ENCODE data around the gene SNAPC4.

Gene SNAPC4

DNA sequence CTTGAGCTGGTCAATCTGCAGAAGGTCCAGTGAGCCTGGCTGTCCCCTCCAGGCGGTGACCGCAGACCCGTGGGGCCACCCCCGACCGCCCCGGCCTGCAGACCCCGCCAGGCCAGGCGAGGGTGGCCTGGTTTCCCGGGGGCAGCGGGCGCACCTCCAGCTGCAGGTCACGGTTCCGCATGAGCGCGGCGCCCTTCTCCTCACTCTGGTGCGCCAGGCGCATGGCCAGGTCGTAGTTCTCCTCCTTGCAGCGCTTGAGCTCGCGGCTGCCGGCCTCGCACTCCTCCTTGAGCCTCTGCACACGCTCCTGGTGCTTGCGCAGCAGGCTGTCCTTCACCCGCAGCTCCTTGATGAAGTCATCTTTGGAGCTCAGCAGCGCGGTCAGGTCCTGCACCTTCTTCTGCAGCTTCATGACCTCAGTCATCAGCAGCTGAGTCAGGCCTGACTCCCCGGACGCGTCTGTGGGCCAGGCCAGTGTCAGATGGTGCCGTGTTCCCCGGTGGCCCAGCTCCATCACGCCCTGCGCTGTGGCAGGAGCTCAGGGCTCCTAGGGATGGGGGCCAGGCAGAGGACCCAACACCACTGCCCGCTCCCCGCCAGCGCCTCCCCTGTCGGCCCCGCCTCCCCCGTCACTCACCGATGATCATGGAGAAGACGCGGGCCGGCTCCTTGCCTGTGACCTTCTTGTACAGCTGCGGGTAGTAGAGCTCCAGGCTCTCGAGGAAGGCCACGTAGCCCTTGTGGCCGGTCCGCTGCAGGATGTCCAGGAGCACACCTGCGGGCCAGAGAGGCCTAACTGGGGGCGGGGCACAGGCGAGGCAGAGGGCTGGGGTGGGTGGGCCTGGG is 29.1 kb downstream of the SNAPC4 start:
- Histone ChIP-seq H3K9me3 (ENCODE audit: control insufficient read depth, insufficient read depth, low read length) (no peaks in the 10 kb centered on the region), H3K4me3 (ENCODE audit: low read depth, low read length) (no peak overlapping the region), H3K27me3 (ENCODE audit: control insufficient read depth, insufficient read depth, low read length) (no peaks in the 10 kb centered on the region), H3K9ac (ENCODE audit: low read depth, low read length) (no peak overlapping the region), H3K4me1 (ENCODE audit: control insufficient read depth, insufficient read depth, low read length) (no peaks in the 10 kb centered on the region), H3K36me3 (ENCODE audit: control insufficient read depth, insufficient read depth, low read length) (peaks cover 20% of the 10 kb centered on the region)

DNA sequence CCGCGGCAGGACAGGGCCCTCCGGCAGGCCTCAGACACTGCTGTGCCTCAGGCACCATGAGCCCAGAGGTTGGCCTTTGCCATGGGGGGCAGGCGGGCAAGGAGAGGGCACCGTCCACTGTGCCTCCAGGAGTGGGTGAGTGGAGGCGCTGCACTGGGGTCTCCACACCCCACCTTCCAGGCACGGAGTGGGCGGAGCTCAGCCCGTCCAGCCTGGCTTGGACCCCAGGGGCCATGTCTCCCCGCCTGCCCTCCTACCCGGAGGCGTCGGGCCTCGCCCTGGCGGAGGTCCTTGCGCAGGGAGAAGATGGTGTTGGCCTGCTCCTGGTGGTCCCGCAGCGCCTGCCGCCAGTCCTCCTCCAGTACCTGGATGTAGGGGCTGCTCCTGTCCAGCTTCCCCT is 29.9 kb downstream of the SNAPC4 start:
- Histone ChIP-seq H3K4me1 (ENCODE audit: control insufficient read depth, insufficient read depth, low read length) (no peaks in the 10 kb centered on the region), H3K9me3 (ENCODE audit: control insufficient read depth, insufficient read depth, low read length) (no peaks in the 10 kb centered on the region), H3K36me3 (ENCODE audit: control insufficient read depth, insufficient read depth, low read length) (peaks cover 14% of the 10 kb centered on the region), H3K9ac (ENCODE audit: low read depth, low read length) (no peak overlapping the region), H3K4me3 (ENCODE audit: low read depth, low read length) (no peak overlapping the region), H3K27me3 (ENCODE audit: control insufficient read depth, insufficient read depth, low read length) (no peaks in the 10 kb centered on the region)

DNA sequence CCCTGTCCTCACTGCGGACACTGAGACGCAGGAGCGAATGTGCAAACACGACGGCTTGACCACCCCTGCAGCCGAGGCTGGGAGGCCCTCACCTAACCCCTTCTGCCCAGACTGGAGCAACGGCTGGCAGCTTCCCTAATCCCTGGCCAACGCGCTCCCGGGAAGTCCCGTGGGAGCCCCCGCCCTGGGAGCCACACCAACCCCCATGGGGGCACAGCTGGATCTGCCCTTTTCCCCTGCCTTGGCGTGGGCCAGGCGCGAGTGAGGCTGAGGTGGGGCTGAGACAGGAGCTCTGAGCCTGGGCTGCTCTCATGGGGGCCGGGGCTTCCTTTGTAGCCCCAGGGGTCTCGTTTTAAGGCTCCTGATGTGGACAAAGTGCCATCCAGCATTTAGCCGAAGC is 31.8 kb downstream of the SNAPC4 start:
- Histone ChIP-seq H3K36me3 (ENCODE audit: control insufficient read depth, insufficient read depth, low read length) (peaks cover 4% of the 10 kb centered on the region), H3K4me1 (ENCODE audit: control insufficient read depth, insufficient read depth, low read length) (no peaks in the 10 kb centered on the region), H3K9ac (ENCODE audit: low read depth, low read length) (no peak overlapping the region)

GRCh38 chr9:136367296-136368145 is 32.4 kb downstream of the SNAPC4 start:
- H3K36me3 ChIP-seq (ENCODE audit: control insufficient read depth, insufficient read depth, low read length): peaks cover 4% of the 10 kb centered on the region
- no peaks in the 10 kb centered on the region for H3K9me3 ChIP-seq (ENCODE audit: control insufficient read depth, insufficient read depth, low read length)
- no peak overlapping the region for H3K9ac ChIP-seq (ENCODE audit: low read depth, low read length)
- H3K4me1 ChIP-seq (ENCODE audit: control insufficient read depth, insufficient read depth, low read length): peaks cover 2% of the 10 kb centered on the region
- H3K4me3 ChIP-seq (ENCODE audit: low read depth, low read length): no peak overlapping the region
- H3K27me3 ChIP-seq (ENCODE audit: control insufficient read depth, insufficient read depth, low read length): no peaks in the 10 kb centered on the region

More for the DNA sequence above, 31.8 kb downstream of the SNAPC4 start:
- Histone ChIP-seq H3K9me3 (ENCODE audit: control insufficient read depth, insufficient read depth, low read length) (no peaks in the 10 kb centered on the region), H3K4me3 (ENCODE audit: low read depth, low read length) (no peak overlapping the region), H3K27me3 (ENCODE audit: control insufficient read depth, insufficient read depth, low read length) (no peaks in the 10 kb centered on the region)

DNA sequence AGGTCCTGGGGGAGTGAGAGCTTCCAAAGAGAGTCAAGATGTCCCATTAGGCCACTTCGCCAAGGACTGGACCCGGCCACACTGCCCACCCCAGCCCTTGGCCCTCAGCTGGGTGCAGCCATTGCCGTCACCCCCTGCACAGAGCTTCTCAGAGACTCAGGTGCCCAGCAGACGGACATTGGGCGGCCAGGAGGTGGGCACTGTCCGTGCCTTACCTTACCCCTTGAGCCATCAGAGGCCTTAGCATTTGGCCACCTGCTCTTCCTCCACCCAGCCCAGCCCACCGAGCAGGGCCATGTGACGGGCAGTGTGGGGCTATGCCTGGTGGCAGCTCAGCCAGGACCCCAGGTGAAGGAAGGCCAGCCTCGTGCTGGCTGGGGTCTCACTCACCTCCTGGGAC is 33.1 kb downstream of the SNAPC4 start:
- no peaks in the 10 kb centered on the region for H3K27me3 ChIP-seq (ENCODE audit: control insufficient read depth, insufficient read depth, low read length)
- no peaks in the 10 kb centered on the region for H3K9me3 ChIP-seq (ENCODE audit: control insufficient read depth, insufficient read depth, low read length)
- H3K9ac ChIP-seq (ENCODE audit: low read depth, low read length): no peak overlapping the region
- peaks cover under 1% of the 10 kb centered on the region for H3K36me3 ChIP-seq (ENCODE audit: control insufficient read depth, insufficient read depth, low read length)
- peaks cover 2% of the 10 kb centered on the region for H3K4me1 ChIP-seq (ENCODE audit: control insufficient read depth, insufficient read depth, low read length)
- no peak overlapping the region for H3K4me3 ChIP-seq (ENCODE audit: low read depth, low read length)

- Histone ChIP-seq H3K9me3 (ENCODE audit: control insufficient read depth, insufficient read depth, low read length) (no peaks in the 10 kb centered on the region), H3K27me3 (ENCODE audit: control insufficient read depth, insufficient read depth, low read length) (no peaks in the 10 kb centered on the region), H3K9ac (ENCODE audit: low read depth, low read length) (no peak overlapping the region), H3K36me3 (ENCODE audit: control insufficient read depth, insufficient read depth, low read length) (peaks cover 2% of the 10 kb centered on the region), H3K4me1 (ENCODE audit: control insufficient read depth, insufficient read depth, low read length) (peaks cover 2% of the 10 kb centered on the region), H3K4me3 (ENCODE audit: low read depth, low read length) (no peak overlapping the region)
These were observed 34.2 kb downstream of the SNAPC4 start for GRCh38 chr9:136365775-136366222.

DNA sequence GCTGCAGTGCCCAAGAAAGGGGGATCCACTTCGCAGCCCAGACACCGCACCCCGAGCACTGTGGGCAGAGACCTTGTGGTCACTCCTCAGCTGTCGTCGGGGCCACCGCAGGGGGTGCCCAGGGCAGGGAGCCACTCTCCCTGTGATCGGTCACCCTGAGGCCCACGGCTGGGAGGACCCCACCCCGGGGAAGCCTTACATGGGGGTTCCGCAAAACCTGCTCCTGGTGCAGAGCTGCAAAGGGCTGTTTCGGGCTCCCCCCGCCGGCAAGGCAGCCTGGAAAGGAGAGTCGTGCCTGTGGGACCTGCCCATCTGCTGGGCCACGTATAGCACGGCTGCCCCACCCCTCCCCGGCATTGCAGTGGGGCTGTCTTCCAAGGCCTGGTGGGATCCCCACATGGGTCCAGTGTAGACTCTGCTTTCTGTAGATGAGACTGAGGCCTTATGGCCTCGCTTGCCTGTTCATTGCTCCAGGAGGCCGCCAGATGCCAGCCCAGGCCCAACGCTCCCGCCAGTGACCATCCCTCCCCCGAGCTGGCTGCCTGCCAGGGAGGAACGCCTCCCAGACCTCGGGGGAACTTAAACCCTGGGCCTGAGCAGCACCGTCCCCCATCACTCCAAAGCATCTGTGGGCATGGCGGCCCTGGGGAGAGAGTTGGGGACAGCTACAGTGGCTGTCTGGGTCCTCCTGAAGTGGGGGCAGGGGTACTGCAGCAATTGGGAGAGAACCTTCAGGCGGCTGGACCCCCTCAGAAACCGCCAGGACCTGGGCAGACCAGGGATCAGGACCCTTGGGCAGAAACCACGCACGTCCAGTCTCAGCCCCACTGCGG is 34.8 kb downstream of the SNAPC4 start:
- Histone ChIP-seq H3K9me3 (ENCODE audit: control insufficient read depth, insufficient read depth, low read length) (no peaks in the 10 kb centered on the region), H3K9ac (ENCODE audit: low read depth, low read length) (no peak overlapping the region), H3K36me3 (ENCODE audit: control insufficient read depth, insufficient read depth, low read length) (peaks cover 2% of the 10 kb centered on the region), H3K4me3 (ENCODE audit: low read depth, low read length) (no peak overlapping the region), H3K27me3 (ENCODE audit: control insufficient read depth, insufficient read depth, low read length) (no peaks in the 10 kb centered on the region), H3K4me1 (ENCODE audit: control insufficient read depth, insufficient read depth, low read length) (peaks cover 2% of the 10 kb centered on the region)

DNA sequence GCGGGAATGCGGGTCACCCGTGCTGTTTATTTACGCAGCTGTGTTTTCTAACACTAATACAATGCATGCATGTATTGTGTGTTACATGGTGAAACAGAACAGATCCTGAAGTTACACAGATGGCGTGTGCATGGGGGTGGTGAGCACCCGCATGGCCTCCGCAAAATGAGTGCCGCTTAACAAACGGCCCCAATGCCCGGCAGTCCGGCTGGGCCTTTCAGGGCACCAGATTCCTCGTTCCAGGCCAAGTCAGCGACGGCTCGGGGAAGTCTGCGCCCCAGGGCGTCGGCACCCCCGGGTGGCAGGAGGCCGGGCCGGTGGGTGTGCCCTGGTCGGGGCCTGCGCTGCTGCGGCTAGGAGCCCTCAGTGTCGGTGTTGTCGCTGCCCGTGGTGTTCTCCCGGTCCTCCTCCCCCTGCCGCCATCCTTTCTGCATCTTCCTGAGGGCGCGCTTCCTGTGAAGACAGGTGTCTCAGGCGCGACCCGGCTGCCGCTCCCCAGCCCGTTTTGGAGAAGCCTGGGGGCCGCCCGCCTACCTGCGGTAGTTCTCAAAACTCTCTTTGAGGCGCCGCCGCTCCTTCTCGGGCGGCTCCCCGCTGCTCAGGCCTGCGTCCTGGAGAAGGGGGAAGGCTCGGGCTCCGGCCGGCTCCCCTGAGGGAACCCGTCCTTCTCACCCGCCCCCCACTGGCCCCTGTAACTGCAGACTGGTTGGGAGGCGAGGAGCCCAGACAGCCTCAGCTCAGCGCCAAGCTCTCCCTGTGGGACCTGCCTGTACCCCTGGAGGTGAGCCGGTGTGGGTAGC is 35.8 kb downstream of the SNAPC4 start:
- Histone ChIP-seq H3K27me3 (ENCODE audit: control insufficient read depth, insufficient read depth, low read length) (no peaks in the 10 kb centered on the region), H3K4me1 (ENCODE audit: control insufficient read depth, insufficient read depth, low read length) (peaks cover 2% of the 10 kb centered on the region), H3K4me3 (ENCODE audit: low read depth, low read length) (peak overlapping the region; percentile 27), H3K36me3 (ENCODE audit: control insufficient read depth, insufficient read depth, low read length) (peaks cover 2% of the 10 kb centered on the region), H3K9ac (ENCODE audit: low read depth, low read length) (peak overlapping the region; percentile 12), H3K9me3 (ENCODE audit: control insufficient read depth, insufficient read depth, low read length) (no peaks in the 10 kb centered on the region)

GRCh38 chr9:136363106-136363948 is 36.6 kb downstream of the SNAPC4 start, which contains the start of gene DNLZ:
DNLZ (minus strand) TSS chr9:136363744; CDS start chr9:136363714, 30 bp downstream.
- H3K27me3 ChIP-seq (ENCODE audit: control insufficient read depth, insufficient read depth, low read length): no peaks in the 10 kb centered on the region
- peaks cover 2% of the 10 kb centered on the region for H3K36me3 ChIP-seq (ENCODE audit: control insufficient read depth, insufficient read depth, low read length)
- H3K9ac ChIP-seq (ENCODE audit: low read depth, low read length): peak within 1 kb of the TSS; percentile 12
- H3K4me3 ChIP-seq (ENCODE audit: low read depth, low read length): peak within 1 kb of the TSS; percentile 65
- peaks cover 2% of the 10 kb centered on the region for H3K4me1 ChIP-seq (ENCODE audit: control insufficient read depth, insufficient read depth, low read length)
- H3K9me3 ChIP-seq (ENCODE audit: control insufficient read depth, insufficient read depth, low read length): no peaks in the 10 kb centered on the region

- Histone ChIP-seq H3K36me3 (ENCODE audit: control insufficient read depth, insufficient read depth, low read length) (peaks cover 8% of the 10 kb centered on the region), H3K4me1 (ENCODE audit: control insufficient read depth, insufficient read depth, low read length) (peaks cover 2% of the 10 kb centered on the region), H3K4me3 (ENCODE audit: low read depth, low read length) (no peak overlapping the region), H3K27me3 (ENCODE audit: control insufficient read depth, insufficient read depth, low read length) (no peaks in the 10 kb centered on the region), H3K9me3 (ENCODE audit: control insufficient read depth, insufficient read depth, low read length) (no peaks in the 10 kb centered on the region), H3K9ac (ENCODE audit: low read depth, low read length) (no peak overlapping the region)
These were observed 37.6 kb downstream of the SNAPC4 start for GRCh38 chr9:136362450-136362784.

Measured in iPS-15b (cell line).